Measurements from ENCODE around the gene JUNB. TPM values are rescaled to one million over a fixed set of nuclear protein-coding genes. Genes with fewer than 3 reads are reported as not detected.
"Not testable (repeated sequence)": the region's sequence is repeated elsewhere in the genome, so short reads cannot be mapped to it uniquely, and the experiment has no call there.

The JUNB gene
- total RNA-seq, 4 donors from 2014 or later, result 99.3 to 614 (median 168) TPM

DNA sequence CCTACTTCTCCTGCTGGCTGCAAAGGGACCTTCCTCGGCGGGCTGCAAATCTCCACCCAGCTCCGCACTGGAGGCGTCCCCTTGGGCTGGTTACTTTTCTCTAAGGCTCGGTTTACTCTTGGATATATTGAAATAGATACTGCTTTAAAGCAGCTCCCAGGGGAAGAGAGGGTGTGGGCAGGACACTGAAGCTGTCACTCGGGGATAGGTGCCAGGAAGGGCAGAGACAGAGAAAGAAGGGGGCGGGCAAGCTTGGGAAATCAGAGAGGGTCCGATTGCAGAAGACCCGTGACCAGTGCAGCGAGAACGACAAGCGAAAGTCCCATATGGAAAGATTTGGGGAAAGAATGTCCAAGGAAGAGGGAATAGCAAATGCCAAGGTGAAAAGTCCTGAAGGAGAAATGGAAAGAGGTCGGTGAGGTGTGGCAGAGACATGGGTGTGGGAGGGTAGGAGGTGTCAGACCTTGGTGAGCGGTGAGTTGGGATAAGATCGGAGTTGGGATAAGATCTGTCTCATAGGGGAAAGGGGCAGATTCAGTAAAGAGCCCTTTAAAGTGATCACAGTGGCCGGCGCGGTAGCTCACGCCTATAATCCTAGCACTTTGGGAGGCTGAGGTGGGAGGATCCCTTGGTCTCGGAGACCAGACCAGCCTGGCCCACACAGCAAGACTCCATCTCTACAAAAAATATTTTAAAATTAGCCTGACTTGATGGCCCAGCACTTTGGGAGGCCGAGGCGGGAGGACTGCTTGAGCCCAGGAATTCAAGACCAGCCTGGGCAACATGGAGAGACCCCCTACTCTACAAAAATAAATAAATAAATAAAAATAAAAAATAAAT is 11.2 kb downstream of the JUNB start:
- Histone ChIP-seq H3K9me3 (no peaks in the 10 kb centered on the region), H3K4me3 (peak overlapping the region; percentile 73 to 88), H3K36me3 (peaks cover 0 to 31% of the 10 kb centered on the region in 2 donors), H3K4me1 (peaks cover 0 to 49% (median 21%) of the 10 kb centered on the region in 3 donors), H3K27me3 (no peaks in the 10 kb centered on the region), H3K27ac (peak overlapping the region in 3 of 4 donors; percentile 86 to 89 (median 86))
- no peak for TF ChIP-seq EP300 (IDR thresholded peaks at IDR 0.05)
- TF ChIP-seq POLR2AphosphoS5 (IDR thresholded peaks at IDR 0.05), result no peak
- no peak for TF ChIP-seq POLR2A (IDR thresholded peaks at IDR 0.05)
- TF ChIP-seq, protein P1, sequence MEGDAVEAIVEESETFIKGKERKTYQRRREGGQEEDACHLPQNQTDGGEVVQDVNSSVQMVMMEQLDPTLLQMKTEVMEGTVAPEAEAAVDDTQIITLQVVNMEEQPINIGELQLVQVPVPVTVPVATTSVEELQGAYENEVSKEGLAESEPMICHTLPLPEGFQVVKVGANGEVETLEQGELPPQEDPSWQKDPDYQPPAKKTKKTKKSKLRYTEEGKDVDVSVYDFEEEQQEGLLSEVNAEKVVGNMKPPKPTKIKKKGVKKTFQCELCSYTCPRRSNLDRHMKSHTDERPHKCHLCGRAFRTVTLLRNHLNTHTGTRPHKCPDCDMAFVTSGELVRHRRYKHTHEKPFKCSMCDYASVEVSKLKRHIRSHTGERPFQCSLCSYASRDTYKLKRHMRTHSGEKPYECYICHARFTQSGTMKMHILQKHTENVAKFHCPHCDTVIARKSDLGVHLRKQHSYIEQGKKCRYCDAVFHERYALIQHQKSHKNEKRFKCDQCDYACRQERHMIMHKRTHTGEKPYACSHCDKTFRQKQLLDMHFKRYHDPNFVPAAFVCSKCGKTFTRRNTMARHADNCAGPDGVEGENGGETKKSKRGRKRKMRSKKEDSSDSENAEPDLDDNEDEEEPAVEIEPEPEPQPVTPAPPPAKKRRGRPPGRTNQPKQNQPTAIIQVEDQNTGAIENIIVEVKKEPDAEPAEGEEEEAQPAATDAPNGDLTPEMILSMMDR (IDR thresholded peaks at IDR 0.05), result no peak
- no peak for ATAC-seq
- 33 to 42% methylated on average over 8 to 19 of the region's 22 CpGs for WGBS, 2 donors (ENCODE audit: low coverage in 1 of 2)

DNA sequence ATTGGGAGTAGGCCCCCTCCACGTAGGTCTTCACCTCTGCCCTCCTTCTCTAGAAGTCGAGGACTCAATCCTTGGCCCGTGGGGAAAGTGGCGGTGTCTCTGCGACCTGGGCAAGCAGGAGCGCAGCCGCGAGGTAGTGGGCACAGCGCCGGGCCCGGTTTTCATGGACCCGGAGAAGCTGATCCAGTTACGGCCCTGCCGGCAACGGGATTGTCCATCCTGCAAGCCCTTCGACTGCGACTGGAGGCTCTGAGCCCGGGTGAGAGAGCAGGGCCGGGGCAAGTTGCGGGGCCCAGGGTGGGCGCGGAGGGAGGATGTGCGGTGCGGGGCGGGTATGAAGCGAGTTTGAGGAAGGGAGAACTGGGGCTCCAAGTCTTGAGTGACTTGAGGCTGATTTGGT is 12.8 kb downstream of the JUNB start:
- Histone ChIP-seq H3K36me3 (peaks cover 0 to 16% of the 10 kb centered on the region in 2 donors), H3K9me3 (no peaks in the 10 kb centered on the region), H3K27ac (no peak overlapping the region), H3K4me1 (peaks cover 0 to 49% (median 21%) of the 10 kb centered on the region in 3 donors), H3K4me3 (no peak overlapping the region), H3K27me3 (no peaks in the 10 kb centered on the region)
- TF ChIP-seq, protein P1 (IDR thresholded peaks at IDR 0.05), result no peak
- TF ChIP-seq POLR2AphosphoS5 (IDR thresholded peaks at IDR 0.05) (no peak), POLR2A (IDR thresholded peaks at IDR 0.05) (no peak), EP300 (IDR thresholded peaks at IDR 0.05) (no peak)
- WGBS, 2 donors (ENCODE audit: low coverage in 1 of 2), result 90% methylated on average over 9 of the region's 26 CpGs; no CpG with 5 or more reads in 1 of the 2 donors
- no peak for ATAC-seq

DNA sequence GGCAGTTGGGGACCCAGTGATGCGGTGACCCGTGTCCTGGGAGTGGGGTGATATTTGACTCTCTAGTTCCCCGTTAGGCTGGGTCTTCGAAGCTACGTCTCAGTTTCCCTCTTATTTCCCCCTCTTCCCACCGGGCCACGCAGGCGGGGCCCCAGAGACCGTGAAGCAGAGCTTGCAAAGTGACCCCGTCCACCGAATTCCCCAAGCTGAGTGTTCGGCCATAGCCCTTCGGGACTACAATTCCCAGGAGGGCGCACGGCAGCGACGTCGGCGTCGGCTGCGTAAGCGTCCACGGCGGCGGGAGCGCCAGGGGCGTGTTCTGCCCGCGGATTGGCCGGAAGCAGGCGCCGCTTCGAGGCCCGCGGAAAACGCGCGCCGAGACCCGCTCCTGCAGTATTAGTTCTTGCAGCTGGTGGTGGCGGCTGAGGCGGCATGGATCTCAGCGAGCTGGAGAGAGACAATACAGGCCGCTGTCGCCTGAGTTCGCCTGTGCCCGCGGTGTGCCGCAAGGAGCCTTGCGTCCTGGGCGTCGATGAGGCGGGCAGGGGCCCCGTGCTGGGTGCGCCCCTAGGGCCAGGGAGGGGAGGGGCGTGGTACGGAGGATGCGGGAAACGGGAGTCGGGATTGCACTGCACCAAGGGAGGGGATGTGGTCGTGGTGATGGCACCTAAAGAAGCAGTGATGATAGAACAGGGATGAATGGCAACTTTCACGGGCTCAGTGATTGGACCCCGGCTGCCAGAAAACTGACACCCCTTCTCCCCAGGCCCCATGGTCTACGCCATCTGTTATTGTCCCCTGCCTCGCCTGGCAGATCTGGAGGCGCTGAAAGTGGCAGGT is 15.2 kb downstream of the JUNB start, which contains the start of gene RNASEH2A:
Gene RNASEH2A, plus strand, starts transcription at position 343 of the 840 bp plus-strand sequence. Its CDS starts 90 bp downstream, at position 433.
- H3K27me3 ChIP-seq, result no peaks in the 10 kb centered on the region
- H3K36me3 ChIP-seq, result peaks cover 0 to 8% of the 10 kb centered on the region in 2 donors
- peak within 1 kb of the TSS; percentile 25 to 59 for H3K4me3 ChIP-seq
- H3K9me3 ChIP-seq, result no peaks in the 10 kb centered on the region
- ATAC-seq, result peak; percentile 91
- TF ChIP-seq EP300 (IDR thresholded peaks at IDR 0.05), result no peak
- TF ChIP-seq, protein P1 (IDR thresholded peaks at IDR 0.05), result peak in 3 of 4 experiments; percentile 12 to 37 (median 22)
- TF ChIP-seq POLR2AphosphoS5 (IDR thresholded peaks at IDR 0.05), result peak; percentile 39
- WGBS, 2 donors (ENCODE audit: low coverage in 1 of 2), result 0 to 34% methylated on average over 1 to 6 of the region's 66 CpGs
- H3K4me1 ChIP-seq, result peaks cover 0 to 29% (median 13%) of the 10 kb centered on the region in 3 donors
- peak within 1 kb of the TSS in 3 of 4 donors; percentile 72 to 82 (median 79) for H3K27ac ChIP-seq

DNA sequence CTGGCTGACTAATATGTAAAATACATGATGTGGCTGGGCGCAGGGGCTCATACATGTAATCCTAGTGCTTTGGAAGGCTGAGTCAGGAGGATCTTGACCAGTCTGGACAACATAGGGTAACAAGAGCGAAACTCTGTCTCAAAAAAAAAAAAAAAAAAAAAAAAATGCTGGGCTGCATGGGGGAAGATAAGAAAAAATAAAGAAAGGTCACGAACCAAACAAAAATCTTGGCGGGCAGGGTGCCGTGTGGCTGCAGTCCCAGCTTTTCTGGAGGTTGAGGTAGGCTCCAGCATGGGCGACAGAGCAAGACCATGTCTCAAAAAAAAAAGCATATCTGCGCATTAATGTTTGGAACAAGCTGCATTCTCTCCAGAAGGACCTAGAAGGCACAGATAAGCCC is 23.8 kb downstream of the JUNB start:
- Histone ChIP-seq H3K4me1 (no peaks in the 10 kb centered on the region), H3K27ac (no peak overlapping the region), H3K4me3 (no peak overlapping the region), H3K27me3 (no peaks in the 10 kb centered on the region), H3K9me3 (no peaks in the 10 kb centered on the region), H3K36me3 (peaks cover 0 to 39% of the 10 kb centered on the region in 2 donors)
- TF ChIP-seq POLR2AphosphoS5 (IDR thresholded peaks at IDR 0.05), result no peak
- TF ChIP-seq POLR2A (IDR thresholded peaks at IDR 0.05), result no peak
- TF ChIP-seq, protein P1 (IDR thresholded peaks at IDR 0.05), result no peak
- TF ChIP-seq EP300 (IDR thresholded peaks at IDR 0.05), result no peak
- ATAC-seq, result no peak
- 92 to 100% methylated on average over 1 to 5 of the region's 7 CpGs for WGBS, 2 donors (ENCODE audit: low coverage in 1 of 2)

DNA sequence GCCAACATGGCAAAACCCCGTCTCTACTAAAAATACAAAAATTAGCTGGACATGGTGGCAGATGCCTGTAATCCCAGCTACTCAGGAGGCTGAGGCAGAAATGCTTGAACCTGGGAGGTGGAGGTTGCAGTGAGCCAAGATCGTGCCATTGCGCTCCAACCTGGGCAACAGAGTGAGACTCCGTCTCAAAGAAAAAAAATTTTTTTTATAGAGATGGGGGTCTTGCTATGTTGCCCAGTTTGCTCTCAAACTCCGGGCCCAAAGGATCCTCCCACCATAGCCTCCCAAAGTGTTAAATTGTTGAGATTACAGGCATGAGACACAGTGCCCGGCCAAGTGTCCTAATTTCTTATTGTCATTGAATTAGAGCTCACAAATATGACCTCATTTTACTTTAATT is 25.9 kb downstream of the JUNB start:
- H3K36me3 ChIP-seq, result peaks cover 0 to 26% of the 10 kb centered on the region in 2 donors
- H3K9me3 ChIP-seq, H3K27ac ChIP-seq, ATAC-seq, H3K27me3 ChIP-seq, H3K4me1 ChIP-seq, H3K4me3 ChIP-seq: not testable (repeated sequence)
- WGBS, 2 donors (ENCODE audit: low coverage in 1 of 2), result 80 to 87% methylated on average over 3 to 5 of the region's 6 CpGs

DNA sequence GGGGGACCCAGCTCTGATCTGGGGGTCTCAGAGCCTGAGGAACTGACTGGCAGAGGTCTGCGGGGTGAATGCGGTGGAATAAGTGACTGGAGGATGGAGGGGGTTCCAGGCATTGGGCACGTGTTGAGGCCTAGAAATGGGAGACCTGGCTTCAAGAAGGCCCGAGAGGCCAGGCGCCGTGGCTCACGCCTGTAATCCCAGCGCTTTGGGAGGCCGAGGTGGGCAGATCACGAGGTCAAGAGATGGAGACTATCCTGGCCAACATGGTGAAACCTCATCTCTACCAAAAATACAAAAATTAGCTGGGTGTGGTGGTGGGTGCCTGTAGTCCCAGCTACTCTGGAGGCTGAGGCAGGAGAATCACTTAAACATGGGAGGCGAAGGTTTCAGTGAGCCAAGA is 26.5 kb downstream of the JUNB start:
- not testable (repeated sequence) for ATAC-seq, H3K9me3 ChIP-seq, H3K4me3 ChIP-seq, H3K4me1 ChIP-seq, H3K27ac ChIP-seq, H3K27me3 ChIP-seq
- WGBS, 2 donors (ENCODE audit: low coverage in 1 of 2), result 91 to 93% methylated on average over 3 to 11 of the region's 11 CpGs
- H3K36me3 ChIP-seq, result peaks cover 0 to 20% of the 10 kb centered on the region in 2 donors

All from gastroesophageal sphincter (tissue), 4 donors.